ENCODE measurements around the gene DENND1B.

DNA sequence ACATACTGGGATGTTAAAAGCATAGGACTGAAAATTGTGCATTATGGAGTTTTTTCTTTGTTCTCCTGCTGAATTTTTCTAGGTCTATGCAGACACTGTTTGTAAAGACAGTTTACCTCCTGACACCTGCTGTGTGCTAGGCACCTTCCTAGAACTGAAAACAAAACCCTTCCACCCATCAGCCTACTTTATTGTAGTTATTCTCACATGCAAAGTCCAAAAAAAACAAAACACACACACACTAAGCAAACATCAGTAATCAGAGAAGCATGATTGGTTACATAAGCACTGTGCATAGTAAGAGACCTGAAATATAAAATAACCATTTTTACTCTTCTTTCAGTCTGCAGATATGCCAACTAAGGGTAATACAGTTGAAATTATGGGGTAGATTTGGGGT, 312.1 kb downstream of the DENND1B start:
- TF ChIP-seq, protein P1, sequence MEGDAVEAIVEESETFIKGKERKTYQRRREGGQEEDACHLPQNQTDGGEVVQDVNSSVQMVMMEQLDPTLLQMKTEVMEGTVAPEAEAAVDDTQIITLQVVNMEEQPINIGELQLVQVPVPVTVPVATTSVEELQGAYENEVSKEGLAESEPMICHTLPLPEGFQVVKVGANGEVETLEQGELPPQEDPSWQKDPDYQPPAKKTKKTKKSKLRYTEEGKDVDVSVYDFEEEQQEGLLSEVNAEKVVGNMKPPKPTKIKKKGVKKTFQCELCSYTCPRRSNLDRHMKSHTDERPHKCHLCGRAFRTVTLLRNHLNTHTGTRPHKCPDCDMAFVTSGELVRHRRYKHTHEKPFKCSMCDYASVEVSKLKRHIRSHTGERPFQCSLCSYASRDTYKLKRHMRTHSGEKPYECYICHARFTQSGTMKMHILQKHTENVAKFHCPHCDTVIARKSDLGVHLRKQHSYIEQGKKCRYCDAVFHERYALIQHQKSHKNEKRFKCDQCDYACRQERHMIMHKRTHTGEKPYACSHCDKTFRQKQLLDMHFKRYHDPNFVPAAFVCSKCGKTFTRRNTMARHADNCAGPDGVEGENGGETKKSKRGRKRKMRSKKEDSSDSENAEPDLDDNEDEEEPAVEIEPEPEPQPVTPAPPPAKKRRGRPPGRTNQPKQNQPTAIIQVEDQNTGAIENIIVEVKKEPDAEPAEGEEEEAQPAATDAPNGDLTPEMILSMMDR (IDR thresholded peaks at IDR 0.05) = no peak
- TF ChIP-seq POLR2A (IDR thresholded peaks at IDR 0.05) = no peak
